ENCODE results near the gene IQCK.

Gene IQCK

DNA sequence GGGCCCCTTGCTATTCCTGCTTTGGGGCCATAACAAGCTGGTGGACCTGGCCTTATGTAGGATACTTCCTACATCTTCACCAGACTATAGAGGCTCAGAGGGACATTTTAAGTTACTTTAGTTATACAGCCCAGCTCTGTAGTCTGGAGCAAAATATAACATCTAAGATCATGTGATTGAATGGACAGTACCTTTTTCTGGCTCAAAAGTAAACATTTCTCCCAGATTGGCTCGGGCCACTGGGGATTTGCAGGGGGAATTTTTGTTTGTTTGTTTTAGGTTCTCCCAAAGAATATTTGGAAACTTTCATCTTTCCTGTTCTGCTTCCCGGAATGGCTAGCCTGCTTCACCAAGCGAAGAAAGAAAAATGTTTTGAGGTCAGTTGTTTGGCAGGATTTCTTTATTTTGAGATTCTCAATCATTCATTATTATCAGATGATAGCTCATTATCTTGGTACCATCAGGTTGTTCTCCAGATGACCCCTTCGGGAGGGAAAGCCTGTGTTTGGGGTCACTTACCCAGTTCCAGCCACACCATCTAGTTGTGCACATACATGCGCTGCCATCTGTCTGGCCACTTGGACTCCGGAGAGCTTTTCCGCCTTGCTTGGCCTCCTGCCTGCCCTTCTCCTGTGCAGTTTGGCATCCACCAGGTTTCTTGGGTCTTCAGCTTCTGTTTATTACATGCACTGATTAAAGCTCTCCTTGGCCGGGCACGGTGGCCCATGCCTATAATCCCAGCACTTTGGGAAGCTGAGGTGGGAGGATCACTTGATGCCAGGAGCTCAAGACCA, 17.2 kb downstream of the IQCK start:
- TF ChIP-seq CTCF (IDR thresholded peaks at IDR 0.05; ENCODE audit: low read depth, low read length) = no peak
- no peaks in the 10 kb centered on the region for H3K9me3 ChIP-seq (ENCODE audit: severe bottlenecking)
- H3K27ac ChIP-seq = no peak overlapping the region
- DNase-seq = no peak
- H3K36me3 ChIP-seq = peaks cover 2% of the 10 kb centered on the region; the same call in 1 of the 2 replicates
- H3K27me3 ChIP-seq (ENCODE audit: insufficient read depth, low read depth, severe bottlenecking) = no peaks in the 10 kb centered on the region
- H3K4me3 ChIP-seq (ENCODE audit: low read depth, low read length) = no peak overlapping the region

GRCh38 chr16:19737306-19738038, 19.4 kb downstream of the IQCK start:
- DNase-seq = no peak
- Histone ChIP-seq H3K4me3 (ENCODE audit: low read depth, low read length) (no peak overlapping the region), H3K27ac (no peak overlapping the region), H3K27me3 (ENCODE audit: insufficient read depth, low read depth, severe bottlenecking) (no peaks in the 10 kb centered on the region), H3K36me3 (peaks cover 2% of the 10 kb centered on the region; the same call in 1 of the 2 replicates), H3K9me3 (ENCODE audit: severe bottlenecking) (no peaks in the 10 kb centered on the region)
- no peak for TF ChIP-seq CTCF (IDR thresholded peaks at IDR 0.05; ENCODE audit: low read depth, low read length)

DNA sequence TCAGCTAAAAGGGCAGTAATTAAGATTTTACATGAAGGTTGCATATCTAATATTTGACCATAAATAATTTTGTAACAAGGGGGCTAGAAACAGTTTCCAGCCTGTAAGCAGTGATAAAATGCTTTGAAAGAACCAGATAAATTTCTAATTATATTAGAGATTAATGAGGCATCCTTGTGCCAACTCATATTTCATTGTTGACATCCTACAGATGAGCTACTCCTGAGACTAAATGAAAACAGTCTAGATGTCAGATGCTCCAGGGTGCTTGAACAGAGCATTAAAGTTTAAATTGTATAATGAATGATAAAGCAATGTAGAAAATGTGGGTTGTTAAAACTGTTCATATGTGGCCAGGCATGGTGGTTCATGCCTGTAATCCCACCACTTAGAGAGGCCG, 23.3 kb downstream of the IQCK start:
- TF ChIP-seq CTCF (IDR thresholded peaks at IDR 0.05; ENCODE audit: low read depth, low read length) = no peak
- DNase-seq = no peak
- Histone ChIP-seq H3K36me3 (0 out of 2 replicates have a peak, but pooled peaks cover 2% of the 10 kb centered on the region), H3K27ac (no peak overlapping the region), H3K27me3 (ENCODE audit: insufficient read depth, low read depth, severe bottlenecking) (no peaks in the 10 kb centered on the region), H3K4me3 (ENCODE audit: low read depth, low read length) (no peak overlapping the region), H3K9me3 (ENCODE audit: severe bottlenecking) (no peaks in the 10 kb centered on the region)

- H3K9me3 ChIP-seq (ENCODE audit: severe bottlenecking) = no peaks in the 10 kb centered on the region
- no peak for TF ChIP-seq CTCF (IDR thresholded peaks at IDR 0.05; ENCODE audit: low read depth, low read length)
- DNase-seq = no peak
Measured at GRCh38 chr16:19743816-19744159, 25.7 kb downstream of the IQCK start.

GRCh38 chr16:19744670-19745069, 26.6 kb downstream of the IQCK start:
- Histone ChIP-seq H3K27ac (no peak overlapping the region), H3K27me3 (ENCODE audit: insufficient read depth, low read depth, severe bottlenecking) (no peaks in the 10 kb centered on the region), H3K9me3 (ENCODE audit: severe bottlenecking) (no peaks in the 10 kb centered on the region), H3K4me3 (ENCODE audit: low read depth, low read length) (no peak overlapping the region), H3K36me3 (no peaks in the 10 kb centered on the region)
- no peak for TF ChIP-seq CTCF (IDR thresholded peaks at IDR 0.05; ENCODE audit: low read depth, low read length)
- DNase-seq = no peak

More at GRCh38 chr16:19743816-19744159, 25.7 kb downstream of the IQCK start:
- Histone ChIP-seq H3K36me3 (no peaks in the 10 kb centered on the region), H3K27me3 (ENCODE audit: insufficient read depth, low read depth, severe bottlenecking) (no peaks in the 10 kb centered on the region), H3K4me3 (ENCODE audit: low read depth, low read length) (no peak overlapping the region), H3K27ac (no peak overlapping the region)

All from WERI-Rb-1 (cell line).